CD4-positive, alpha-beta T cell treated with Interleukin-6 for 4 hours (primary cell): Measurements from ENCODE around the gene DCTN1.
A peak's percentile ranks its signal among the peaks of the same experiment; 100 is the strongest.

Source experiments
- DNase-seq: peaks from one replicate; pipeline ENCODE4 v3.0.0-alpha.2; 2020; ENCODE audit warnings: mixed read lengths

The DCTN1 gene

DNA sequence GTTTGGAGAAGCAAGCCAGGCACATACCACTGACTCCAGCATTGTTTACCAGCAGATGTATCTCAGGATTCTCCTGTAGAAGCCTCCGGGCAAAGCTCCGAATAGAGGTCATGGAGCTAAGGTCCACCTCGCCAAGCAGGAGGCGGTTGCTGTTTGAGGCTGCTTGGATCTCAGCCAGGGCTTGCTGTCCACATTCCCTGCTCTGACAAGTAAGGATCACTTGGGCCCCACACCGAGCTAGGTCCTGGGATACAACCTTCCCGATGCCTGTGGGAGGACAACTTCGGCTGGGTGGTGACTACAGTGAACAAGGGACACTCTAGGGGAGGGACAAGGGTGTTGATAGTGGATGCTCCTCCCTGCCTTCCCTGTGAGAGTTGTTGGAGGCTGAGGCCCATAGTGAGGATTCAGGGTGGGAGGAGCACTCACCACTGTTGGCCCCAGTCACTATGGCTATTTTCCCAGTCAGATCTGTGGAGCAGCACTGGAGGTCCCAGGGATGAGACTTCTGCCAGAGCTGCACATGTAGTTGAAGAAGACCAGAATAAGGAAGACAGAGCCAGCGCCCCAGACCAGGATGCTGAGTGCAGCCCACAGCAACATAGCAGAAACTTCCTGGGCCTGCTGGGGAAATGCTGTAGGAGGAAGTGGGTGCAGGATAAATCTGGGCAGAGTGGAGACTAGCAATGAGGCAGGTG, 33.0 kb upstream of the DCTN1 start:
- no peak for DNase-seq

DNA sequence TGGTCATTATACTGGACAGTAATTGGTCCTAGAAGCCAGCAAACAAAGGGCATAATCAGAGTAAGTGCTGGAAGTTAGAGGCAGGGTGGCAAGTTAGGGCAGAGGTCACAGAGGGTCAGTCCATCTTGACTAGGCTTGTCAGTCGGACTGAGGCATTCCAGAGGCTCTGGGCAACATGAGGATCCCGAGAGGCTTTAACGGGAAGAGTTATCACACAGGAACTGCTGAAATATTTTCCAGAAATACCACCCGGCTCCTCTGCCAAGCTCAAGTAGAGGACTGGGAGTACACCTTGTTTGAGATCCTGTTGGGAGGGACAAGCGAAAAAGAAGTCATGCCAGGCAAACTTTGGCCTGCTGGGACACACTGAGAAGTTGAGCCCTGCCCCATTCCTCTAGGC, 27.6 kb upstream of the DCTN1 start:
- DNase-seq, result no peak

DNA sequence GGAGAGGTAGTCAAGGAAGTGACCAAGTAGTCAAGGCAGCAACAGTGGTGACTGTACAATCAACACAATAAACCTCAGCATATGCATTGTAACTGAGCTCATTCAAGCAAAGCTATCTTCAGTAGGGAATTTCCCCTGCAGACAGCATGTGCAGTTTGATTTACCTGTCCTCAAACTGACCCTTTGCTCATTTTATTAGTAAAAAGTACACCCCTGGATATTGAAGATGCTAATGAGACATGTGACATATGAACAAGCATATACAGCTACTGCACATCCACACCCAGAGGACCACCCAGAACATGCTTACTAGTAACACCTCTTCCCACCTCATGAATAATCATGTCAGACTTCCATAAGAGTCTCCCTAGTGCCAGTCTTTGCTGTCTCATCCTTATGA, 25.9 kb upstream of the DCTN1 start:
- DNase-seq, result no peak

DNA sequence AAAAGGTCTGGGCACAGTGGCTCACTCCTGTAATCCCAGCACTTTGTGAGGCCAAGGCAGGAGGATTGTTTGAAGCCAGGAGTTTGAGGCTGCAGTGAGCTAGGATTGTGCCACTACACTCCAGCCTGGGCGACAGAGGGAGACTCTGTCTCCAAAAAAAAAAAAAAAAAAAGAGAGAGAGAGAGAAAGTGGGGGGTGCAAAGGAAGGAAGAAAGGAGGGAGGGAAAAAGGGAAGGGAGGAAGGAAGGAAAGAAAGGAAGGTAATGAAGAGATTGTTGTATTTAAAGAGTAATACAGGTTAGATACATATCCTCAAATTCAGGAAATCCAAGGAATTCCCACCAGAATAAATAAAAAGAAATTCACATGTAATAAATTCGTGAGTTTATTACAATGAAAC, 21.8 kb upstream of the DCTN1 start:
- no peak for DNase-seq

DNA sequence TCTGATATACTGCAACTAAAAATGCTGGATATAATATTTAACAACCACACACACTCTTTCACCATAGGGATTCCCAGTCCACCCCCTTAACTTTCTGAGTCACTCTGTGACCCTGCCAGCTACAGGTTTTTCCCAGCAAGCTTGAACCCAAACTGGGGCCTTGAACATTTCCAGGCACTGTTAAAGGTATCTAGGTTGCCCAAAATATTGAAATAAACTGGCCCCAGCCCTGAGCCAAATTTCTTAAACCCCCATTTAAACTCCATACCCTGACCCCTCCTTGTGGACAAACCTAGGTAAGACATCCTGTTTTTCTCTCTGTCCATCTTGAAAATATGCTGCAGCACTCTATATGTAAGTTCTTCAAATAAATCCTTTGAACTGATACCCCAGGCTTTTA, 19.7 kb upstream of the DCTN1 start:
- no peak for DNase-seq

DNA sequence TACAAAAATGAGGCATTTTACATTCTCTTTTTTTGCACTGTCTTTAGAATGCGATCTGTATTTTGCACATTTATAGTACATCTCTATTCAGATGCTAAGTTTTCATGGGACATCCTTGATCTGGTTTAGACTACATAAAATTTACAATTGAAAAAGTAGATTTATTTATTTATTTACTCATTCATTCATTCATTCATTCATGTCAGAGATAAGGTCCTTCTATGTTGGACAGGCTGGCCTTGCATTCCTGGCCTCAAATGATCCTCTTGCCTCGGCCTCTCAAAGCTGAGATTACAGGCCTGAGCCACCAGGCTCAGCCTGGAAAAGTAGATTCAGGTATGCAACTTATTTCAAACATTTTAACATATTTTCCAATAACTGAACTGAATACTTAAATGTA, 16.0 kb upstream of the DCTN1 start:
- no peak for DNase-seq

DNA sequence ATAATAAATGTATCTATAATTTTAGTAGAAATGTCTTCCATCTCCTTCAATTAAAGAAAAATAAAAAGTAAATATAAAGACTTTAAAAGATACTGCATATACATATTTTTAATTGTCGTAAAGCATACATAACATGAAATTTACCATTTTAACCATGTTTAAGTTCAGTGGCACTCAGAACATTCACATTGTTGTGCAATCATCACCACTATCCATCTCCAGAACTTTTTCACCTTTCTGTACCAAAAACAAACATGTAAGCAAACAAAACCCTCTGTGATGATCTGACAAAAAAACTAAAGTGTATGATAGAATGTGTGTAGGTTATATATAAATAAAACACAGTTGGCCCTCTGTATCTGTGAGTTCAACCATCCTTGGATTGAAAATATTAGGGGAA, 13.4 kb upstream of the DCTN1 start:
- no peak for DNase-seq

DNA sequence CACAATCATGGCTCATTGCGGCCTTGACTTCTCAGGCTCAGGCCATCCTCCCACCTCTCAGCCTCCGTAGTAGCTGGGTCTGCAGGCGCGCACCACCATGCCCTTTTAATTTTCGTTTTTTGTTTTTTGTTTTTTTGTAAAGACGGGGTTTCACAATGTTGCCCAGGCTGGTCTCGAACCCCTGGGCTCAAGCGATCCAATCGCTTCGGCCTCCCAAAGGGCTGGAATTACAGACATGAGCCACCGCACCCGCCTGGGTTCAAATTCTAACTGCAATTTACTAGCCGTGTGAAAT, 12.3 kb upstream of the DCTN1 start:
- no peak for DNase-seq

DNA sequence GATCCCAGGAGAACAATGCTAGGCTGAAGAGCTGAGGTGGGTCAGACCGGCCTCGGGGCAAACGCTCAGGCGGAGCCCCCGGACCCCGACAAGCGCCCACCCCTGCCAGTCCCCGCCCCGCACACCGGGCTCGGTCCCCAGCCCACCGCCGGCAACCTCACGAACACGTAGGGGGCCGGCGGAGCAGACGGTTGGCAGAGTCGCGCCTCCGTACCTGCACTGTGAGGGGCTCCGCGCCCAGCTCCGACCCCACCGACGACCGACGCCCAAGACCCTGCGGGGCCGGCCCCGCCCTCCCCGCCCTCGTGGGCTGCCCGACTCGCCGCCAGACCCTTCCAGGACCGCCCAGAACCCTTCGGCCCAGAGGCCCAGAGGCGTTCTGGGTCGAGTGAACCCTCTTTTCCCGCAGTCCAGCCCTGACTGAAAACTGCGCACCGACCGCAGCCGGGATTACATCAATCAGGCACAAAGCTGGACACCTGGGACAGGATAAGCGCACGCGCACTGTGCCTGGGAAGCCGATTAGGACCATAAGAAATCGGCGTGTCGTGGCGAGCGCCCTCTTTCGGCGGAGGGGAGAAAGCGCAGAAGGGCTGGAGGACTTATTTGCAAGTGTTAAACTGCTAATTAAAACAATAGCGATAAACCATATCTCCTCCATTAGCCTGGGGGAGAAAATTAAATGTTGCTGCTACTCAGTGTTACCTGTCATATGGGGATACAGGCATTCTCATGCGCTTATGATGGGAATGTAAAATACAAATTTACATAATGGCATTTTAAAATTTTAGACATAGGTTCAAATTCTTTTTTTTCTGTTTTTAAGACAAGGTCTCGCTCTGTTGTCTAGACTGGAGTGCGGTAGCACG, 11.7 kb upstream of the DCTN1 start:
- DNase-seq, result peak; percentile 97

DNA sequence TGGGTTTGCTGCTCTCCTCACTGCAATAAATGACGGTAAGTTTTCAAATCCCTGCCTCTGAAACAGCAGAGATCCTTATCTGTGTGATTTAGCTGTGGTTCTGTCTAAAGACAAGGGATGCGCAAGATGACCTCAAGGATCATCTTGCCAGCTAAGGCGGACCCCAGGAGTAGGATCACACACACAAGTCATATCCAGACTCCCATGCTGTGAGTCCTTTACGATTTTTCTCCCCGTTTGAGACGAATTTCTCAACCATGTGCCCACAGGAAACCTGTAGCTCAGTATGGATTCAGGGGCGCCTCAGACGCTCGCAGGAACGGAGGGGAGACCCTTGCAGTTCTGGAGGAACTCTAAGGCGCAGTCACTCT, 11.1 kb upstream of the DCTN1 start:
- no peak for DNase-seq

DNA sequence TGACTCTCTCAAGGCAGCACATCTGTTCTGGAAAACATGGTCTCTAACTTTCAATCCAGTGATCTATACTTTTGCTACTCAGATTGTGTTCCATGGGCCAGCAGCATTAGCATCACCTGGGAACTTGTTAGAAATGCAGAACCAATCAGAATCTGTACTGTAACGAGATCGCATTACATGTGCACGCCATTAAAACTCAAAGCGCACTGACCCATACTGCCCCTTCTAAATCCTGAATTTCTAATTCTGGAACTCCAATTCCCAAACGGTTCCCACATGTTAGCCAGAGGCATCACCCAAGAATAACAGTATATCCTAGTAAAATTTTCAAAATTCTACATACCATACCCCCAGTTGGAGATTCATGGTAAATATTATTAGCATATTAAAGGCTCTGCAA, 10.5 kb upstream of the DCTN1 start:
- no peak for DNase-seq

DNA sequence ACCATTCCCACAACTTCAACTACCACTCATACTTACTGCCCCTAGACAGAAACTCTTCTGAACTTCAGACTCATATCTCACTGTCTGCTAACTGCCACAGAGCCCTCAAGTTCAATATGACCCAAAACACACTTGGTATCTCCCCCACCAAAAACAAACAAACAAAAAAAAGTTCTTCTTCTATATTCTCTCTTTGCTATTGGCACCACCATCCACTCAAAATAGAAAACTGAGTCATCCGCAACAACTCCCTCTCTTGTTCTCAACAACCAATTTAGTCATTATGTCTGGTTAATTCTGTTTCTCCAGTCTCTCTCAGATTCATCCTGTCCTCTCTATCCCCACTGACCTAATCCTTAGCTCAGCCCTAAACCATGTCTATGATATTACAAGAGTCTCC, 7.2 kb upstream of the DCTN1 start:
- no peak for DNase-seq

DNA sequence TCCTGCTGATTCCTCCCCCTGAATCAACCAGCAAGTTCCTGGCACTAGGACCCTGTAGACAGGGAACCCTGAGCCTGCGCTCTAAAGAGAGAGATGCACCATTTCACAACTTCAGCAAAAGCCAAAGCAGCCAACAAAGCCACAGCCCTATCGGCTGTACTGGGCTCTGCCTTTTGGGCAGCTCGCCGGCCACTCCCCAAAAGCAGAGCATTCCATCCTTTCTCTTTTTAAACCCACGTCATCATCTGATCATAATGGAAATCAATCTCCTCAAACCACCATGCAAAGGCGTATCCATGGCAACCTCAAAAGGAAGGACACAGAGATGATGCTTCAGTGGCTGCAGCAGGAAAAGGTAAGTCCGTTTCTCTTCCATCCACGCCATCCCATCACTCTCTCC, 5.3 kb upstream of the DCTN1 start:
- no peak for DNase-seq

DNA sequence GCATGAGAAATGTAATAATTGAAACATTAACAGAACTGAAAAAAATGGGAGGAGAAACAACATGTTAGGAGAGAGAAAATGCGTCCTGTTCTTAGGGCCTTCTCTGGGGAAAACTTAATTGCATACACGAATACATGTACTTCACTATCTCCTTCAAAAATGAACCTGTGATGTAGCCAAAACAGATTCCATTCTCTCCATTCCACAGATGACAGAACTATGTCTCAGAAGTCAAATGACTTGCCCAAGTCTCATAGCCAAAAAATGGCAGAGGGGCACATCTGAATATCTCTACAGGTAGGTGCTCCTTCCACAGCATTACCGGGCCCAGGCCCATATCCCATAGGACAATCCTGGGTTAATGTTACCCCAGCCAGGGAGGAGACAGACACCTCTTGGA, 3.9 kb upstream of the DCTN1 start:
- no peak for DNase-seq

DNA sequence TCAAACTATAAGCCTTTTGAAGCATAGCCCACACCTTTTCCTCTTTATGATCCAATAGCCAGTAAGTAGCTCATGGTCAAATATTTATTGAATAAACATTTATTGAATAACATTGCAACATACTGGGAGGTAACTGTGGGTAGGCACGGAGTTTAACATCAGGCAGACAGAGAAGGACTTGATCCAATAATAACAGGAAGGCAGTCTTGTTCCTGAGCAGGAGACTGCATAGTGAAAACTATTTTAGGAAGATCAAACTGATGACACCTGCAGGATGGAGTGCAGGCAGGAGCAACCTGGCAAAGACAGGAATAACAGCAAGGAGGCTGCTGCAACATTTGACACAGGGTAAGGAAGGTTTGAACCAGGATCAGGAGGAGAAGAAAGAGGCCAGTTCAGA, 3.1 kb upstream of the DCTN1 start:
- no peak for DNase-seq

DNA sequence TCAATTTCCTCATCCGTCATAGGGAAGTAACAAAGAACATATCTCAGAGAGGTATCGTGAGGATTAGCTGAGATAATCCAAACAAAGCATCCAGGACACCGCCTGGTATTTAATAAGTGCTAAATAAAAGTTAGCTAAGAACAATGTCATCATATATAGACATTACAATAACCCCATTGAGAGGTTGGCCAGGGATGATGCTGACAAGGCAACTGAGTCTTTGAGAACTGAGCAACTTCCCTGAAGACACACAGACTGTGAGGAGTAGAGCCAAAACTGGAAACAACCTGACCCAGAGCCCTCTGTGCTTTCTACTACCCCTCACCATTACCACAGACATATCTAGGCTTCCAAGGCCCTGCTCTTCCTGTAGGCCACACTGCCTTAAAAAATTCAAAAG, 1.6 kb upstream of the DCTN1 start:
- DNase-seq, result no peak

DNA sequence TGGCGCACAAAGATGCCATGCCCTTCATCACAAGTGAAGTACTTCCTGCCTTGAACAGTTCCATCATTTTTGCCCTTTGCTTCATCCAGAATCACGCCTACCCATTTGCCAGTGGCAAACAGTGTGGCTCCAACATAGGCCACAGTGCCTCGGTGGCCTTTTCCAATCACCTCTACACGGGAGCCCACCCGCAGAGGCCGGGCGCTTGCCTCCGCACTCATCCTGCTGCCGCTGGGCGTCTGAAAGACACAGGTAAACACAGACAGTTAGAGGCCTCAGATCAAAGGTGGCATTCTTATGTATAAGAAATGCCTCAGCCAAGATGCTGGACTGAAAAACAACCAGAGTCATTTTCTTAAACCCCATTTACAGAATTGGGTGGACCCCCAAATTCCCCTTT, 2.1 kb downstream of the DCTN1 start:
- DNase-seq, result no peak

DNA sequence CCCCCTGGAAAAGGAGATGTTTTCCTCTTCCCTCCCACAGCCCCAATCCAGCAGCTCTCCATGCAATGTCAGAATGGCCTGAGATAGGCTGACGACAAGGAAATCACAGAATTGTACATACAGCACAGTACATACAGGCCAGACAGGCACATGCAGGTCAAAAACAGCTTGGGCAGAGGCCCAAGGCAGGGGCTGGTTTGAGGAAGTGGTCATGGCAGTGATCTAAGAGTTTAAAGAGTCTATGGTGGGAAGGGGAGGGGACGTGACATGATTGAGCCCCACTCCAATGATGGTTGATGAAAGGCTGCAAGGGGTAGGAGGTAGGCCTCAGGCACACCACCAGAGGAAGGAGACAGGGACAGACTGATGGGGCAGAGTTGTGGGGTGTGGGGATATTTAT, 4.3 kb downstream of the DCTN1 start:
- DNase-seq, result no peak

DNA sequence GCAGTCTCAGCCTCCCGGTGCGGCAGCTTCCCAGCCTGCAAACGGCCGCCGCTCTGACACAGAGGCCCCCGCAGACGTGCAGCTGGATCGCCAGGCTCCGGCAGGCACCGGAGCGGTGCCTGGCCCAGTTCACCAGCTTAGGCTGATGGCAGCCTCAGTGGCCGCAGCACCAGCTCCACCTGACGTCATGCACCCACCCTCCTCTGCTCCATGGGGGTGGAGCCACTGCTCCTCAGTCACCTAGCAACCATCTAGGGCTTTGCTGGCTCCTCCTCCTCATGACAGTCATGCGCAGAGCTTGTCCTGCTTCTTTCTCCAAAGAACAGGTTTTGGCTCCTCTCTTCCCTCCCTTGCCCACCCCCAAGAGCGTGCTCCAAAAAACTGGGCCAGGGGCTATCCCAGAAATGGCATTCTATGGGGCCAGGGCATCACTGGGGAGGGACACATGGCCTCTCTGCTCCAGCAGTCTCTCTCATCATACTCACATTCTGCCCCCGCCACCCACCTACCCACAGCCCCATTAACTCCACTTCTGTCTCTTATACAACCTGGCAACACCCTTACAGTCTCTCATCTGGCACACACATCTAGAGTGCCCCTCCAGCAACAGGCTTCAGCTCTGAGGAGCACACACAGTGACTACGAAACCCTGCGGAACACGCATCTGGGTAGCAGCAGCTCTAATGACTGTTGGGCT, 5.5 kb downstream of the DCTN1 start:
- DNase-seq, result no peak

DNA sequence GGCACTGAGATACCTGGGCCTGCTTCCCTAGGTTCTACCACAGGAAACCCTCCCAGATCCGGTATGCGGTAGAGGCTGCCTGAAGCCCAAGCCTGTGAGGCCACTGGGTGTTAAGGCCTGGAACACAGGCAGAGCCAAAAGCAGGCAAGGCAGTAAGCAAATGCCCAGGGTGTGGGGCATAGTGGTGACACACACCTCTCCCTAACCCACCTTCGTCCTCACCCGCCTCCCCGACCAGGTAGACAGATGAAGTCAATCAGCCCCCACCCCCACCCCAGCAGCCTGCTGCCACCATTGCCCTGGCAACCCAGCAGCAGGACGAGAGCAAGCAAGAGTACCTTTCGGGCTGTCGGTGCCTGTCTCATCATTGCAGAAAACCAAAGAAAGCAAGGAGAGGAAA, 6.1 kb downstream of the DCTN1 start:
- DNase-seq, result no peak

DNA sequence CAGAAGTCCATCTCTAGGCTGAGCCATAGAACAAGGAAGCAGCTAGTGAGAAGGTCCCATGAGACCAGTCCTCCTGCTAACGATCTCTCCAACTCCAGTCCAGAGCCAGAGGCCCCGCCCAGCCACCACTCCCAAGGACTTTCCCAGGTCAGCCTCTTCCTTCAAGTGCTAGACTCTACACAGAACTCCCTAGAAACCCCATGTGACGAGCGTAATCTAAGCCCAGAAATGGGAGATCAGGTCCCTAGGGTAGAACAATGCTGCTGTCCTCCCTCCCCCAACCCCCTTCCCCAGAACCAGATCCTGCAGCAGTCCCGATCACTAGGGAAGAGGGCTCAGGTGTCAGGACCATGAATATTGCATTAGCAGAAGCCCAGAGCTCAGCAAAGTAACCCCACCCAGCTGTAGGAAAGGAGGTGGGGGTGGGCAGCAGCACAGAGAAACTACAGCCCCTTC, 6.9 kb downstream of the DCTN1 start:
- no peak for DNase-seq

DNA sequence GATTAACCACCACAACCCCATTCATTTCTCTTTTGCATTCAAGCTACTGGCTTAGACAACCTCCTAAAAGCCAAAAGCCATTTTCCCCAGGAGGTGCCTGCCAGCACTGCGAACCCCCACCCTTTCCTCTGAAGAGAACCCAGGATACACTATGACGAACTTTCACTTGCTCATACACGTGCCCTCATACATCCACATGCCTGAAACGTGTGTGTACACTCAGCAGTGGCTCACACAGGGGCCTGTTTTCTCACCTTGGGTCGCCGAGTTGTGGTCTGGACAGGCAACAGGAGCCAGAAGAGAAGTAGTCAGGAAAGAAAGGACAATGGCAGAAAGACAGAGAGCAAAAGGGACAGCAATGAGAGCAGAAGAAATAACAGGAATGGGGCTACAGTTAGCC, 7.4 kb downstream of the DCTN1 start:
- DNase-seq, result no peak

DNA sequence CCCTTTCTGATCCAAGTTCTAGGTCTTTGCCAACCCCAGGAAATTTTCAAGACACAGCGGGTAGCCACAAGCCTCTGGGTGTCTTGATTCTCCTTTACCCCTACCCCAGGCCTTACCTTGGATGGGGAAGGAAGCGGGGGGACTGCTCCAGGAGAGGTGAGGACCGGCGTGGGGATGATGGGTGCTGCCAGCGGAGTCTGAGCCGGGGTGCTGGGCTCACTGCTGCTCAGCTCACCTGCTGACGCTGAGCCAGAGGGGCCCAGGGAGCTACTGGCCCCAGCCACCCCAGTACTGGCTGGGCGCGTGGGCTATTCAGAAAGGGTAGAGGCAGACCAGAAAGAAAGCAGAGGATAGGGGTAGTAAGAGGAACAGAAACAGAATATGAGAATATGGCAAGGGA, 8.7 kb downstream of the DCTN1 start:
- no peak for DNase-seq

DNA sequence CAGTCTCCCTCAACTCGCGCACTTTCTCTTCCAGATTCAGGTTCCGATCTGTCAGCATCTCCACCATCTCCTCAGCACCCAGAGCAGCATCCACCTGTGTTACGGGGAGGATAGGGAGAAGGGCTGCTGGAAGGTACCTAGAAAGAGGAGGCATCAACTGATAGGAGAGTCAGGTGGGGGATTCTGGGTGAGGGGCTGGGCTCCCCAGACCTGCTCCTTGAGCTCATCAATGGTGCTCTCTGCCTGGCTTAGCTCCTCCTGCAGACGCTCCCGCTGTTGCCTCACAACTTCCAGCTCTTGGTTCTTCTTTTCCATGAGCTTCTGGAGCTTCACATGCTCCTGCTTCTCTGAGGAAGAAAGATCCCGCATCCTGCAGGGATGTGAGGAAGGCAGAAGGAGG, 10.1 kb downstream of the DCTN1 start:
- DNase-seq, result no peak
